ENCODE measurements around the gene LRRC59. TPM values are rescaled to one million over a fixed set of nuclear protein-coding genes. Genes with fewer than 3 reads are reported as not detected.
A peak's percentile ranks its signal among the peaks of the same experiment; 100 is the strongest.

Gene LRRC59
- total and polyA plus RNA-seq, 4 donors: 43.8 to 117 (median 79.2) TPM

- Histone ChIP-seq H3K9me3 (ENCODE audit: control insufficient read depth in 4 of 4, insufficient read depth in 3 of 4, low read length in 3 of 4) (no peaks in the 10 kb centered on the region), H3K36me3 (ENCODE audit: control insufficient read depth in 4 of 4, insufficient read depth in 4 of 4, low read length in 4 of 4) (peaks cover 0 to 47% (median 18%) of the 10 kb centered on the region in 4 donors), H3K4me1 (ENCODE audit: control insufficient read depth in 5 of 5, insufficient read depth in 5 of 5, low read length in 5 of 5) (peaks cover 0 to 10% (median 0%) of the 10 kb centered on the region in 5 donors), H3K27me3 (ENCODE audit: control insufficient read depth in 3 of 3, insufficient read depth in 3 of 3, low read length in 2 of 3) (no peaks in the 10 kb centered on the region), H3K4me3 (no peak overlapping the region), H3K9ac (ENCODE audit: insufficient read depth in 1 of 2, low read length in 2 of 2) (no peak overlapping the region), H3K27ac (ENCODE audit: low read depth in 1 of 2, low read length in 1 of 2) (peak overlapping the region in 1 of 2 donors; percentile 43)
- ATAC-seq (ENCODE audit: insufficient read depth, low FRiP score): peak; percentile 87
- 31 to 34% methylated on average over 11 of the region's 11 CpGs for WGBS, 2 donors
- TF ChIP-seq CTCF (IDR thresholded peaks at IDR 0.05; ENCODE audit: control extremely low read depth, extremely low read depth): peak; percentile 67
- peak; percentile 60 to 65 (median 64) for DNase-seq
These were observed 35.5 kb downstream of the LRRC59 start for GRCh38 chr17:50361561-50362480.

- H3K27ac ChIP-seq (ENCODE audit: low read depth in 1 of 2, low read length in 1 of 2): no peak overlapping the region
- no peaks in the 10 kb centered on the region for H3K27me3 ChIP-seq (ENCODE audit: control insufficient read depth in 3 of 3, insufficient read depth in 3 of 3, low read length in 2 of 3)
- DNase-seq (no peak), ATAC-seq (ENCODE audit: insufficient read depth, low FRiP score) (no peak)
- no peak overlapping the region for H3K9ac ChIP-seq (ENCODE audit: insufficient read depth in 1 of 2, low read length in 2 of 2)
- 91 to 94% methylated on average over 11 of the region's 11 CpGs for WGBS, 2 donors
- H3K4me3 ChIP-seq: no peak overlapping the region
- H3K4me1 ChIP-seq (ENCODE audit: control insufficient read depth in 5 of 5, insufficient read depth in 5 of 5, low read length in 5 of 5): peaks cover 0 to 10% (median 0%) of the 10 kb centered on the region in 5 donors
- no peaks in the 10 kb centered on the region for H3K9me3 ChIP-seq (ENCODE audit: control insufficient read depth in 4 of 4, insufficient read depth in 3 of 4, low read length in 3 of 4)
- peaks cover 0 to 48% (median 21%) of the 10 kb centered on the region in 4 donors for H3K36me3 ChIP-seq (ENCODE audit: control insufficient read depth in 4 of 4, insufficient read depth in 4 of 4, low read length in 4 of 4)
- no peak for TF ChIP-seq CTCF (IDR thresholded peaks at IDR 0.05; ENCODE audit: control extremely low read depth, extremely low read depth)
These were observed 36.7 kb downstream of the LRRC59 start for GRCh38 chr17:50360486-50361115.

GRCh38 chr17:50359998-50360461 lies 37.3 kb downstream of the LRRC59 start:
- TF ChIP-seq CTCF (IDR thresholded peaks at IDR 0.05; ENCODE audit: control extremely low read depth, extremely low read depth): no peak
- H3K4me1 ChIP-seq (ENCODE audit: control insufficient read depth in 5 of 5, insufficient read depth in 5 of 5, low read length in 5 of 5): peaks cover 0 to 10% (median 0%) of the 10 kb centered on the region in 5 donors
- H3K9ac ChIP-seq (ENCODE audit: insufficient read depth in 1 of 2, low read length in 2 of 2): no peak overlapping the region
- ATAC-seq (ENCODE audit: insufficient read depth, low FRiP score) (no peak), DNase-seq (no peak)
- H3K27me3 ChIP-seq (ENCODE audit: control insufficient read depth in 3 of 3, insufficient read depth in 3 of 3, low read length in 2 of 3): no peaks in the 10 kb centered on the region
- peaks cover 0 to 52% (median 22%) of the 10 kb centered on the region in 4 donors for H3K36me3 ChIP-seq (ENCODE audit: control insufficient read depth in 4 of 4, insufficient read depth in 4 of 4, low read length in 4 of 4)
- no peak overlapping the region for H3K4me3 ChIP-seq
- WGBS, 2 donors: 89 to 93% methylated on average over 14 of the region's 14 CpGs
- no peak overlapping the region for H3K27ac ChIP-seq (ENCODE audit: low read depth in 1 of 2, low read length in 1 of 2)
- H3K9me3 ChIP-seq (ENCODE audit: control insufficient read depth in 4 of 4, insufficient read depth in 3 of 4, low read length in 3 of 4): no peaks in the 10 kb centered on the region
